OCI-LY1 (cell line): Measurements from ENCODE around the gene FARS2.

ENCODE experiments used
- EZH2 ChIP-seq: fragments of 200-600 bp; sonication (generic), shearing (Covaris generic); IDR thresholded peaks from 2 replicates; pipeline ENCODE4 v1.8.0; 2017; ENCODE audit warnings: borderline replicate concordance, mixed run types, mild to moderate bottlenecking, antibody characterized with exemption, low read length, moderate library complexity, mixed read lengths
- TF ChIP-seq, protein P1 (sequence below): fragments of 200-600 bp; sonication (generic), shearing (Covaris generic); IDR thresholded peaks from 2 replicates; pipeline ENCODE4 v1.5.1; 2017; ENCODE audit warnings: mild to moderate bottlenecking, antibody characterized with exemption, low read length, moderate library complexity, mixed read lengths

DNA sequence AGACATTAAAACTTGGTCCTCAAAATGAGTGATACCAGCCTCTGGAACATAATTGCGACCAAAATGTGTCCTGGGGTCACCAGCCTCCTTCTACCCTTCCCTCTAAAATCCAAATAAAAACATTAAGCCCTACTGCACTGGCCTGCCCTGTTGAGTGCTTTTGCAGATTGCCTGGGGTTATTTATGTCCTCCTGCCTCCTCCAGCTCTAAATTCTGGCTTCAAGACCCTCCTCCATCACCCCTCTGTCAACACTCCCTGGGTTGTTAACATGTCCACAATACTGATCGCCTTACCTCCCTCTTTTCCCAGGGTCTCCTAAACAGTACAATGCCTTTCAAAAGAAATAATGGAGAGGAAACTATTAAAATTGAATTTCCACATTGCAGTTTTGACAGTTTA lies 418.0 kb downstream of the FARS2 start:
- TF ChIP-seq, protein P1, sequence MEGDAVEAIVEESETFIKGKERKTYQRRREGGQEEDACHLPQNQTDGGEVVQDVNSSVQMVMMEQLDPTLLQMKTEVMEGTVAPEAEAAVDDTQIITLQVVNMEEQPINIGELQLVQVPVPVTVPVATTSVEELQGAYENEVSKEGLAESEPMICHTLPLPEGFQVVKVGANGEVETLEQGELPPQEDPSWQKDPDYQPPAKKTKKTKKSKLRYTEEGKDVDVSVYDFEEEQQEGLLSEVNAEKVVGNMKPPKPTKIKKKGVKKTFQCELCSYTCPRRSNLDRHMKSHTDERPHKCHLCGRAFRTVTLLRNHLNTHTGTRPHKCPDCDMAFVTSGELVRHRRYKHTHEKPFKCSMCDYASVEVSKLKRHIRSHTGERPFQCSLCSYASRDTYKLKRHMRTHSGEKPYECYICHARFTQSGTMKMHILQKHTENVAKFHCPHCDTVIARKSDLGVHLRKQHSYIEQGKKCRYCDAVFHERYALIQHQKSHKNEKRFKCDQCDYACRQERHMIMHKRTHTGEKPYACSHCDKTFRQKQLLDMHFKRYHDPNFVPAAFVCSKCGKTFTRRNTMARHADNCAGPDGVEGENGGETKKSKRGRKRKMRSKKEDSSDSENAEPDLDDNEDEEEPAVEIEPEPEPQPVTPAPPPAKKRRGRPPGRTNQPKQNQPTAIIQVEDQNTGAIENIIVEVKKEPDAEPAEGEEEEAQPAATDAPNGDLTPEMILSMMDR, result no peak
- no peak for TF ChIP-seq EZH2
